Measurements from ENCODE around the gene C1orf52. TPM values are rescaled to one million over a fixed set of nuclear protein-coding genes. Genes with fewer than 3 reads are reported as not detected.

Gene C1orf52
- total and polyA plus RNA-seq, 9 of the 15 experiments (the other 6 are each of a cell fraction or from before 2014, with no cell fraction given): 17.0 to 38.5 (median 33.0) TPM

GRCh38 chr1:85307987-85308832, 48.7 kb upstream of the C1orf52 start (continued):
- TF ChIP-seq, protein P1, sequence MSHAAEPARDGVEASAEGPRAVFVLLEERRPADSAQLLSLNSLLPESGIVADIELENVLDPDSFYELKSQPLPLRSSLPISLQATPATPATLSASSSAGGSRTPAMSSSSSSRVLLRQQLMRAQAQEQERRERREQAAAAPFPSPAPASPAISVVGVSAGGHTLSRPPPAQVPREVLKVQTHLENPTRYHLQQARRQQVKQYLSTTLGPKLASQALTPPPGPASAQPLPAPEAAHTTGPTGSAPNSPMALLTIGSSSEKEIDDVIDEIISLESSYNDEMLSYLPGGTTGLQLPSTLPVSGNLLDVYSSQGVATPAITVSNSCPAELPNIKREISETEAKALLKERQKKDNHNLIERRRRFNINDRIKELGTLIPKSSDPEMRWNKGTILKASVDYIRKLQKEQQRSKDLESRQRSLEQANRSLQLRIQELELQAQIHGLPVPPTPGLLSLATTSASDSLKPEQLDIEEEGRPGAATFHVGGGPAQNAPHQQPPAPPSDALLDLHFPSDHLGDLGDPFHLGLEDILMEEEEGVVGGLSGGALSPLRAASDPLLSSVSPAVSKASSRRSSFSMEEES (CRISPR knock-in tag; IDR thresholded peaks at IDR 0.05): no peak
- TF ChIP-seq CXXC5 (CRISPR knock-in tag; IDR thresholded peaks at IDR 0.05): peak; percentile 44; the same call in 1 of the 2 replicates
- no peak for TF ChIP-seq NRF1 (conservative IDR thresholded peaks at IDR 0.05 in 1 of 2, IDR thresholded peaks at IDR 0.05 in 1 of 2)
- peak; percentile 44; the same call in 1 of the 2 replicates for TF ChIP-seq XRCC5 (IDR thresholded peaks at IDR 0.05; ENCODE audit: low read depth, low read length)
- peak; percentile 82 for TF ChIP-seq REST (IDR thresholded peaks at IDR 0.05; ENCODE audit: borderline replicate concordance)
- TF ChIP-seq REST (CRISPR knock-in tag; IDR thresholded peaks at IDR 0.05; ENCODE audit: low read depth): no peak
- TF ChIP-seq CC2D1A (IDR thresholded peaks at IDR 0.05): peak; percentile 69; the same call in 1 of the 2 replicates
- peak in 1 of 2 experiments; percentile 37; a peak in 1 of 4 replicates for TF ChIP-seq MAZ (CRISPR knock-in tag; conservative IDR thresholded peaks at IDR 0.05 in 1 of 2, IDR thresholded peaks at IDR 0.05 in 1 of 2)
- TF ChIP-seq PPARD (CRISPR knock-in tag; IDR thresholded peaks at IDR 0.05): no peak
- peak; percentile 88 for TF ChIP-seq DEAF1 (CRISPR knock-in tag; IDR thresholded peaks at IDR 0.05)
- TF ChIP-seq ARID2 (IDR thresholded peaks at IDR 0.05): peak; percentile 79
- TF ChIP-seq SMC3 (conservative IDR thresholded peaks at IDR 0.05; ENCODE audit: insufficient read depth, low read depth, low read length): peak; percentile 91
- peak; percentile 16; the same call in 1 of the 2 replicates for TF ChIP-seq JUND (IDR thresholded peaks at IDR 0.05; ENCODE audit: borderline replicate concordance, low read depth, low read length)
- TF ChIP-seq JUND (tag; IDR thresholded peaks at IDR 0.05; ENCODE audit: borderline replicate concordance, low read depth, low read length): no peak; the same call in 2 of the 3 replicates
- peak; percentile 89; the same call in 1 of the 2 replicates for TF ChIP-seq STAG1 (CRISPR knock-in tag; IDR thresholded peaks at IDR 0.05; ENCODE audit: borderline replicate concordance)
